Kidney epithelial cell (primary cell): ENCODE measurements around the gene SALL4. TPM values are rescaled to one million over a fixed set of nuclear protein-coding genes. Genes with fewer than 3 reads are reported as not detected.

Experiments used
- DNase-seq: peaks from one replicate; pipeline ENCODE4 v3.0.0-alpha.2; 2010; ENCODE audit warnings: low read depth
- H3K27me3 ChIP-seq: 2 replicates; pipeline ENCODE4 v1.6.0; 2011; ENCODE audit warnings: low read length; ENCODE audit not compliant: control insufficient read depth, insufficient read depth
- H3K36me3 ChIP-seq: 2 replicates; pipeline ENCODE4 v1.5.1; 2011; ENCODE audit warnings: low read length; ENCODE audit not compliant: control insufficient read depth, insufficient read depth
- H3K4me3 ChIP-seq: 2 replicates; pipeline ENCODE4 v1.5.1; 2011; ENCODE audit warnings: low read depth, mild to moderate bottlenecking, control low read depth, low read length
- total RNA-seq: library from RNA; depleted of rRNA; stranded (reverse); fragments of >200 nt; gene quantifications from 2 replicates; pipeline ENCODE4 v1.2.3, GENCODE V29; 2015
- TF ChIP-seq, protein P1 (sequence below): IDR thresholded peaks from 2 replicates; pipeline ENCODE4 v1.5.1; 2011; ENCODE audit warnings: mild to moderate bottlenecking, moderate library complexity, low read length, control low read depth, inconsistent platforms; ENCODE audit not compliant: insufficient read depth, poor library complexity, severe bottlenecking

Gene SALL4
- total RNA-seq, 1 donor from 2014 or later, result 5.3 TPM

DNA sequence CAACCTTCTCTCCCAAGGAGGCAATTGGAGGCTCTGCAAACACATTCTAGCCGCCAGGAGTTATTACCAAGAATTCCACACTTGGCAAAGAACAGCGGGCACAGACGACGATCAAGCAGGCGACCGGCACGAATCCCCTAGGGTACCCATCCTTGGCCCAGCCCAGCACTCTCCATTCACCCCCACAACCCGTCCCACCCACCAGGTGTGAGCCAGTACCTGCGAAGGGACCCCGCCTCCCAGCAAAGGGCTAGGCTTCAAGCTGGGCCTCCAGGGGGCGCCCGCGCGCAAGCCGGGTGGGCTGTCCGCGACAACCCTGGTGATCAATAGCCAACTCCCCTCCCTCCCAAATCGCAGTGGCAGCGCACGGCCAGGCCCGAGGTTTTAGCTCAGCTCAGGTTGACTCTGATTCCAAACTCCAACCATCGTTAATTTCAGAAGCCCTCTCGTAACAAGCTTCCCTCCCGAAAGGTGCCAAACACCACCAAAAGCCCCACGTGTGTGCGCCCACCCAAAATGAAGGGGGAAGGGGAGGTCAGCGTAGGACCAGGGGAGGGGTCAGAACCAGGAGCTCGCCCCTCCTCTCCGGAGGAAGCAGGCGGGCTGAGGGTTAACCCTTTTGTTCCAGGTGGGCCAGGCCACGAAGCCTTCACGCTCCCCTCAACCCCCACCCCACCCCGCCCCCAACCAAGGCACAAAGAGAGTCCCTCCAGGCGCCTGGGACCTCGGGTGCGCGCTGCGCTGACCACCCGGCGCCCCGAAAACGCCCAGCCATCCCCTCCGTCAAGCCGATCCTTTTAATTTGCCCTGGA, 2.1 kb downstream of the SALL4 start:
- H3K36me3 ChIP-seq, result no peaks in the 10 kb centered on the region
- H3K4me3 ChIP-seq, result peak overlapping the region; percentile 44
- DNase-seq, result no peak
- peaks cover 14% of the 10 kb centered on the region for H3K27me3 ChIP-seq
- TF ChIP-seq, protein P1, sequence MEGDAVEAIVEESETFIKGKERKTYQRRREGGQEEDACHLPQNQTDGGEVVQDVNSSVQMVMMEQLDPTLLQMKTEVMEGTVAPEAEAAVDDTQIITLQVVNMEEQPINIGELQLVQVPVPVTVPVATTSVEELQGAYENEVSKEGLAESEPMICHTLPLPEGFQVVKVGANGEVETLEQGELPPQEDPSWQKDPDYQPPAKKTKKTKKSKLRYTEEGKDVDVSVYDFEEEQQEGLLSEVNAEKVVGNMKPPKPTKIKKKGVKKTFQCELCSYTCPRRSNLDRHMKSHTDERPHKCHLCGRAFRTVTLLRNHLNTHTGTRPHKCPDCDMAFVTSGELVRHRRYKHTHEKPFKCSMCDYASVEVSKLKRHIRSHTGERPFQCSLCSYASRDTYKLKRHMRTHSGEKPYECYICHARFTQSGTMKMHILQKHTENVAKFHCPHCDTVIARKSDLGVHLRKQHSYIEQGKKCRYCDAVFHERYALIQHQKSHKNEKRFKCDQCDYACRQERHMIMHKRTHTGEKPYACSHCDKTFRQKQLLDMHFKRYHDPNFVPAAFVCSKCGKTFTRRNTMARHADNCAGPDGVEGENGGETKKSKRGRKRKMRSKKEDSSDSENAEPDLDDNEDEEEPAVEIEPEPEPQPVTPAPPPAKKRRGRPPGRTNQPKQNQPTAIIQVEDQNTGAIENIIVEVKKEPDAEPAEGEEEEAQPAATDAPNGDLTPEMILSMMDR, result peak; percentile 98

DNA sequence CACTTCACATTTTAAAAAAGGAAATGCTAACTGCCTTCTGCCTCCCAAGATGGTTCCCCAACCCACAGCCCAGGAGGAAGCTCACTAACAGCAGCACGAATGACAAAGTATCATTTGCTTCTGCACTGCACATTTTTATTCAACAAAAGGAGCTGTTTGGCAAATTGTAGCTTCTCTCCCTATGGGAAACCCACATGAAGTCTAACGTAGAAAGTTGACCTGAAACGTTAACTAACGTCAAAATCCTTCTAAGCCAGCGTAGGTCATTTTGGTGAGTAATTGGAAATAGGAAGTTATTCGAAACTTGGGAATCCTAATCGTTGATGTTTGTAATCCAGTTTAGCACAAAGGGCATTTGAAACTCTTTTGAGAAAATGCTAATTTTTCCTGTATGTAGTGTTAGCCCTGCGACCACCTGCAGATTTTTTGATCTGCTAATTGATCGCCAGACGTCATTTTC, 2.9 kb downstream of the SALL4 start:
- DNase-seq, result no peak
- Histone ChIP-seq H3K27me3 (peaks cover 14% of the 10 kb centered on the region), H3K36me3 (no peaks in the 10 kb centered on the region), H3K4me3 (no peak overlapping the region)
- TF ChIP-seq, protein P1, result no peak

DNA sequence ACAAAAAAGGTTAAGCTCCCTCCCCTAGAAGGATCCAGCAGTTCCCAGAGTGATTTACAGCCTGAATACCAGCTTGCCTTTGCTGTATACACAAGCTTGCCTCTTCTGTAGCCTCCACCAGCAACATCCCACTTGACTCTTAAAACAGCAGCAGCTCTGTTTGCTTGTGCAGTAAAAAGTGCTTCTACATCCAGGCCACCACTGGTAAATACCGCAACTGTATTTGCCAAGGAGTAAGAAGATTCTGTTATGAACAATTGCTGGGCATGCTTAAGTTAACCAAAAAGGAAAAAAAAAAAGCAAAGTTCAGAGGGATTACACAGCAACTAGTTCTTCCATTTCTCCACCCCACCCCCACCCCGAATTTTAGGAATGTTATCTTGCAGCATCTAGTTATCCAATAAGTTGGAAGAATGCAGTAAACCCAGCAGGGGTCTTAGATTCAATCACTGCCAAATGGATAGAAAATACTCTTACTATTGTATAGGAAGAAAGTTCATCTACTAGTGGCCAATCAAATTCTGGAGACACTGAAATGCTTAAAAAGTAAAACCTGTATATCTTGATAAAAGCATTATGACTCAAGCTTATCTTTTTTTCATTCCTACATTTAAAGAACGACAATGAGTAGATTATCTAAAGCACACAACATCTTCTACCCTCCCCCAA, 4.8 kb downstream of the SALL4 start:
- Histone ChIP-seq H3K27me3 (peaks cover 14% of the 10 kb centered on the region), H3K4me3 (no peak overlapping the region), H3K36me3 (no peaks in the 10 kb centered on the region)
- no peak for DNase-seq
- TF ChIP-seq, protein P1, result no peak

DNA sequence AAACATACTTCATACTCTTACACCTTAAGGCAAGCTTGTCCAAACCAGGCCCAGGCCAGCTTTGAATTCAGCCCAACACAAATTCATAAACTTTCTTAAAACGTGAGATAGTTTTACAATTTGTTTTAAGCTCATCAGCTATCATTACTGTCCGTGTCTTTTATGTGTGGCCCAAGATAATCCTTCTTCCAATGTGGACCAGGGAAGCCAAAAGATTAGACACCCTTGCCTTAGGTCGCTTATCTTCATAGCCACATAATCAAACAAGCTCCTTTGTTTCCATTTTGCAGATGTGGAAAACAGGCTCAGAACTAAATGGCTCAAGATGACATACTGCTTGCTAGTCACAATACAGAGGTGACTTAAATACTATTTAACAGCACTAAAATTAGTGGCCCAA, 6.0 kb downstream of the SALL4 start:
- TF ChIP-seq, protein P1, result no peak
- Histone ChIP-seq H3K4me3 (no peak overlapping the region), H3K36me3 (no peaks in the 10 kb centered on the region), H3K27me3 (peaks cover 6% of the 10 kb centered on the region)
- no peak for DNase-seq

DNA sequence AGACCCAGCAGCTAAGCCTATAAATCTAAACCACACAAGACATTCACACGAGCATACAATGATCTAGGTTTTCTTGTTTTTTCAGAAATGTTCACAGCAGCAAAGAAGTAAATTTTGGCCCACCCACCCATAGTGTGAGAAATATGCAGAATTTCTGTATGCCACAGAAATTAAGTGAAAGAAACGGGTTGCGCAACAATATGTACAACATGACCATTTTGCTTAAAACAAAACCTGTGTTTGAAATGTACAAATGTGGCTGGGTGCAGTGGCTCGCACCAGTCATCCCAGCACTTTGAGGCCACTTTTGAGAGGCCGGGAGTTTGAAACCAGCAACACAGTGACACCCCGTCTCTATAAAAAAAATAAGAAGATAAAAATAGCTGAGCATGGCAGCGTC, 9.4 kb downstream of the SALL4 start:
- no peaks in the 10 kb centered on the region for H3K36me3 ChIP-seq
- TF ChIP-seq, protein P1, result no peak
- no peak for DNase-seq
- H3K4me3 ChIP-seq, result no peak overlapping the region
- H3K27me3 ChIP-seq, result no peaks in the 10 kb centered on the region
